Mesenchymal stem cell (in vitro differentiated cells and primary cell): ENCODE data around the gene CUL2.
A peak's percentile ranks its signal among the peaks of the same experiment; 100 is the strongest.

Experiments
- DNase-seq: peaks from one replicate; pipeline ENCODE4 v3.0.0-alpha.2; 2013
- H2AFZ ChIP-seq: one replicate; pipeline ENCODE4 v1.6.1; 2013; ENCODE audit warnings: low read depth, mild to moderate bottlenecking, control low read depth, inconsistent platforms, low read length, moderate library complexity
- H2AK5ac ChIP-seq: 2 replicates; pipeline ENCODE4 v1.6.1; 2013; ENCODE audit warnings: low read length, moderate library complexity, mild to moderate bottlenecking, inconsistent platforms; ENCODE audit not compliant: severe bottlenecking
- H2BK120ac ChIP-seq: one replicate; pipeline ENCODE4 v1.6.1; 2013; ENCODE audit warnings: low read depth, mild to moderate bottlenecking, inconsistent platforms, low read length, moderate library complexity
- H2BK12ac ChIP-seq, 2 experiments: one replicate each; pipeline ENCODE4 v1.6.1; 2013; ENCODE audit warnings: inconsistent platforms in 2 of 2, low read length in 2 of 2, mild to moderate bottlenecking in 2 of 2, moderate library complexity in 2 of 2, control low read depth in 1 of 2
- H2BK15ac ChIP-seq: one replicate; pipeline ENCODE4 v1.6.1; 2013; ENCODE audit warnings: mild to moderate bottlenecking, low read depth, inconsistent platforms; ENCODE audit not compliant: poor library complexity, severe bottlenecking
- H2BK5ac ChIP-seq: 2 replicates; pipeline ENCODE4 v1.6.1; 2013; ENCODE audit warnings: low read depth, mild to moderate bottlenecking, low read length, control low read depth, inconsistent platforms; ENCODE audit not compliant: poor library complexity, severe bottlenecking
- H3K14ac ChIP-seq, 2 experiments: one replicate each; pipeline ENCODE4 v1.6.1; 2013; ENCODE audit warnings: inconsistent platforms in 2 of 2, low read length in 2 of 2, control low read depth in 1 of 2, mild to moderate bottlenecking in 1 of 2, moderate library complexity in 1 of 2
- H3K18ac ChIP-seq, 2 experiments: one replicate each; pipeline ENCODE4 v1.6.1; 2013; ENCODE audit warnings: inconsistent platforms in 2 of 2, low read length in 2 of 2, control low read depth in 1 of 2, low read depth in 1 of 2, mild to moderate bottlenecking in 1 of 2
- H3K23ac ChIP-seq, 2 experiments: one replicate each; pipeline ENCODE4 v1.6.1; 2013; ENCODE audit warnings: inconsistent platforms in 2 of 2, low read length in 2 of 2, mild to moderate bottlenecking in 2 of 2, moderate library complexity in 2 of 2, control low read depth in 1 of 2
- H3K27ac ChIP-seq: 2 replicates; pipeline ENCODE4 v1.5.1; 2013; ENCODE audit warnings: mild to moderate bottlenecking, moderate library complexity, low read length, control low read depth, inconsistent platforms; ENCODE audit not compliant: poor library complexity, severe bottlenecking
- H3K27me3 ChIP-seq, 2 experiments: 2 replicates each; pipeline versions ENCODE4 v1.6.1 to v1.7.0; 2013; ENCODE audit warnings: low read length in 2 of 2, mild to moderate bottlenecking in 2 of 2, moderate library complexity in 2 of 2, control low read depth in 1 of 2, inconsistent platforms in 1 of 2; ENCODE audit not compliant: control insufficient read depth in 1 of 2, insufficient read depth in 1 of 2
- H3K36me3 ChIP-seq, 2 experiments: 2 replicates each; pipeline versions ENCODE4 v1.6.1 to v1.7.0; 2013; ENCODE audit warnings: low read length in 2 of 2, control low read depth in 1 of 2, inconsistent platforms in 1 of 2, low read depth in 1 of 2, mild to moderate bottlenecking in 1 of 2; ENCODE audit not compliant: insufficient read depth in 2 of 2, control insufficient read depth in 1 of 2
- H3K4ac ChIP-seq, 2 experiments: one replicate each; pipeline ENCODE4 v1.6.1; 2013; ENCODE audit warnings: inconsistent platforms in 2 of 2, low read length in 2 of 2, mild to moderate bottlenecking in 2 of 2, moderate library complexity in 2 of 2, control low read depth in 1 of 2, low read depth in 1 of 2
- H3K4me1 ChIP-seq: 2 replicates; pipeline ENCODE4 v1.6.1; 2013; ENCODE audit warnings: low read depth, low read length, control low read depth; ENCODE audit not compliant: control insufficient read depth, insufficient read depth
- H3K4me2 ChIP-seq: 2 replicates; pipeline ENCODE4 v1.6.1; 2013; ENCODE audit warnings: low read length, mild to moderate bottlenecking, inconsistent platforms; ENCODE audit not compliant: poor library complexity, severe bottlenecking
- H3K4me3 ChIP-seq, 2 experiments: 2 replicates each; pipeline versions ENCODE4 v1.5.1 to v1.7.0; 2013; ENCODE audit warnings: low read length in 2 of 2, mild to moderate bottlenecking in 2 of 2, control low read depth in 1 of 2, low read depth in 1 of 2; ENCODE audit not compliant: insufficient read depth in 1 of 2
- H3K79me1 ChIP-seq: replicated peaks from 2 replicates; pipeline ENCODE4 v1.6.1; 2013; ENCODE audit warnings: mild to moderate bottlenecking, control low read depth, low read length, inconsistent platforms; ENCODE audit not compliant: poor library complexity, severe bottlenecking
- H3K9ac ChIP-seq: 2 replicates; pipeline ENCODE4 v1.7.0; 2013; ENCODE audit warnings: mild to moderate bottlenecking, low read length, moderate library complexity
- H3K9me3 ChIP-seq: 2 replicates; pipeline ENCODE4 v1.7.0; 2013; ENCODE audit warnings: mild to moderate bottlenecking, low read length; ENCODE audit not compliant: control insufficient read depth
- H4K8ac ChIP-seq: one replicate; pipeline ENCODE4 v1.6.1; 2013; ENCODE audit warnings: inconsistent platforms, mild to moderate bottlenecking, low read length, moderate library complexity
- H4K91ac ChIP-seq: one replicate; pipeline ENCODE4 v1.6.1; 2013; ENCODE audit warnings: mild to moderate bottlenecking, low read length, inconsistent platforms
- WGBS: methylation state at CpG from one replicate; pipeline ENCODE4 v1.1.7; 2013; ENCODE audit warnings: mixed read lengths; 5-methylcytosine and 5-hydroxymethylcytosine counted together

CUL2 gene

GRCh38 chr10:35042783-35043182 is 47.4 kb downstream of the CUL2 start:
- no peak overlapping the region for H3K9ac ChIP-seq
- H3K18ac ChIP-seq = no peak overlapping the region
- H3K14ac ChIP-seq = no peak overlapping the region
- H2BK12ac ChIP-seq = no peak overlapping the region
- H2BK5ac ChIP-seq = no peak overlapping the region
- no peak overlapping the region for H4K8ac ChIP-seq
- no peak overlapping the region for H3K4me2 ChIP-seq
- no peak for DNase-seq
- H3K79me1 ChIP-seq = peaks cover 14% of the 10 kb centered on the region
- H3K27ac ChIP-seq = no peak overlapping the region
- no peaks in the 10 kb centered on the region for H3K9me3 ChIP-seq
- H2BK120ac ChIP-seq = no peak overlapping the region
- H2BK15ac ChIP-seq = no peak overlapping the region
- H4K91ac ChIP-seq = no peak overlapping the region
- peaks cover 17 to 47% of the 10 kb centered on the region in 2 experiments for H3K36me3 ChIP-seq
- H3K27me3 ChIP-seq = no peaks in the 10 kb centered on the region
- no peak overlapping the region for H2AFZ ChIP-seq
- WGBS = 100% methylated on average over 2 of the region's 3 CpGs
- no peak overlapping the region for H2AK5ac ChIP-seq
- peaks cover 8% of the 10 kb centered on the region for H3K4me1 ChIP-seq
- H3K4ac ChIP-seq = no peak overlapping the region
- H3K4me3 ChIP-seq = no peak overlapping the region
- H3K23ac ChIP-seq = no peak overlapping the region

GRCh38 chr10:35041502-35041879 is 48.6 kb downstream of the CUL2 start:
- Histone ChIP-seq H3K4me3 (no peak overlapping the region), H3K14ac (no peak overlapping the region), H2AFZ (no peak overlapping the region), H3K4me2 (no peak overlapping the region), H3K18ac (no peak overlapping the region), H2BK15ac (no peak overlapping the region), H2AK5ac (no peak overlapping the region), H3K9ac (peak overlapping the region; percentile 20), H3K9me3 (no peaks in the 10 kb centered on the region), H2BK5ac (no peak overlapping the region), H4K91ac (no peak overlapping the region), H3K79me1 (peaks cover 16% of the 10 kb centered on the region), H3K4ac (no peak overlapping the region), H3K27me3 (no peaks in the 10 kb centered on the region), H4K8ac (no peak overlapping the region), H3K36me3 (peaks cover 16 to 52% of the 10 kb centered on the region in 2 experiments), H3K4me1 (peaks cover 8% of the 10 kb centered on the region), H2BK120ac (no peak overlapping the region), H3K23ac (no peak overlapping the region), H2BK12ac (peak overlapping the region in 1 of 2 experiments; percentile 25), H3K27ac (peak overlapping the region; percentile 11)
- 71% methylated on average over 8 of the region's 9 CpGs for WGBS
- DNase-seq = peak; percentile 58

- Histone ChIP-seq H2BK12ac (peak overlapping the region; percentile 0 to 34), H2AFZ (no peak overlapping the region), H2BK5ac (no peak overlapping the region), H3K27me3 (no peaks in the 10 kb centered on the region), H4K91ac (no peak overlapping the region), H3K4me2 (no peak overlapping the region), H3K27ac (peak overlapping the region; percentile 11), H3K36me3 (peaks cover 16 to 52% of the 10 kb centered on the region in 2 experiments), H3K18ac (no peak overlapping the region), H2BK120ac (no peak overlapping the region), H3K4me3 (peak overlapping the region in 1 of 2 experiments; percentile 29), H3K4ac (no peak overlapping the region), H2BK15ac (no peak overlapping the region), H2AK5ac (peak overlapping the region; percentile 65), H3K9ac (no peak overlapping the region), H3K14ac (no peak overlapping the region), H3K4me1 (peaks cover 8% of the 10 kb centered on the region), H3K79me1 (peaks cover 16% of the 10 kb centered on the region), H3K9me3 (no peaks in the 10 kb centered on the region), H3K23ac (no peak overlapping the region), H4K8ac (no peak overlapping the region)
- peak; percentile 59 for DNase-seq
- 64% methylated on average over 6 of the region's 6 CpGs for WGBS
Measured at GRCh38 chr10:35040760-35041501, 49.2 kb downstream of the CUL2 start.

DNA sequence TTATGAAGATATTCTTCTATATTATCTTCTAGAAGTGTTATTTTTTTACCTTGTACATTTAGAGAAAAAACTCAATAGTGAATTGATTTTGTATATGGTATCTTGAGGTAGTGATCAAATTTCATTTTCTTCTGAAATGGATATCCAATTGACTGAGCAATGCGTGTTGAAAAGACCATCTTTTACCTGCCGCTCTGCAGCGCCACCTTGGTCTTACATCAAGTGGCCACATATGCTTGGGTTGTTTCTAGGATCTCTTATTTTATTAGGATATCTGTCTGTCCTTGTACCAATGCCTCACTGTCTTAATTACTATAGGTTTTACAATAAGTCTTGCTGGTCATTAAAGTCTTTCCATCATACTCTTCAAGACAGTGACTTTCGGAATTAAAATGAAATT is 53.0 kb downstream of the CUL2 start:
- Histone ChIP-seq H3K4me3 (no peak overlapping the region), H3K36me3 (peaks cover 13 to 58% of the 10 kb centered on the region in 2 experiments), H3K79me1 (peaks cover 11% of the 10 kb centered on the region), H3K14ac (no peak overlapping the region), H2BK15ac (no peak overlapping the region), H3K9ac (no peak overlapping the region), H3K23ac (no peak overlapping the region), H2BK5ac (no peak overlapping the region), H3K4me2 (no peak overlapping the region), H2AK5ac (no peak overlapping the region), H3K4ac (no peak overlapping the region), H3K18ac (no peak overlapping the region), H3K27me3 (no peaks in the 10 kb centered on the region), H3K9me3 (no peaks in the 10 kb centered on the region), H4K91ac (no peak overlapping the region), H4K8ac (no peak overlapping the region), H2BK12ac (no peak overlapping the region), H3K27ac (no peak overlapping the region), H2BK120ac (no peak overlapping the region), H3K4me1 (peaks cover 6% of the 10 kb centered on the region), H2AFZ (no peak overlapping the region)
- 97% methylated on average over 3 of the region's 4 CpGs for WGBS
- no peak for DNase-seq
